Liver (tissue), 2 donors: ENCODE measurements around the gene RCOR2.

Experiments
- JUND ChIP-seq, 2 donors: IDR thresholded peaks; 2 replicates each; pipeline ENCODE4 v1.6.1; 2016; ENCODE audit warnings: antibody characterized with exemption in 2 of 2
- TF ChIP-seq, protein P1 (sequence below): IDR thresholded peaks from 2 replicates; pipeline ENCODE4 v1.6.1; 2016; ENCODE audit warnings: antibody characterized with exemption, mild to moderate bottlenecking
- donor health status: healthy.

DNA sequence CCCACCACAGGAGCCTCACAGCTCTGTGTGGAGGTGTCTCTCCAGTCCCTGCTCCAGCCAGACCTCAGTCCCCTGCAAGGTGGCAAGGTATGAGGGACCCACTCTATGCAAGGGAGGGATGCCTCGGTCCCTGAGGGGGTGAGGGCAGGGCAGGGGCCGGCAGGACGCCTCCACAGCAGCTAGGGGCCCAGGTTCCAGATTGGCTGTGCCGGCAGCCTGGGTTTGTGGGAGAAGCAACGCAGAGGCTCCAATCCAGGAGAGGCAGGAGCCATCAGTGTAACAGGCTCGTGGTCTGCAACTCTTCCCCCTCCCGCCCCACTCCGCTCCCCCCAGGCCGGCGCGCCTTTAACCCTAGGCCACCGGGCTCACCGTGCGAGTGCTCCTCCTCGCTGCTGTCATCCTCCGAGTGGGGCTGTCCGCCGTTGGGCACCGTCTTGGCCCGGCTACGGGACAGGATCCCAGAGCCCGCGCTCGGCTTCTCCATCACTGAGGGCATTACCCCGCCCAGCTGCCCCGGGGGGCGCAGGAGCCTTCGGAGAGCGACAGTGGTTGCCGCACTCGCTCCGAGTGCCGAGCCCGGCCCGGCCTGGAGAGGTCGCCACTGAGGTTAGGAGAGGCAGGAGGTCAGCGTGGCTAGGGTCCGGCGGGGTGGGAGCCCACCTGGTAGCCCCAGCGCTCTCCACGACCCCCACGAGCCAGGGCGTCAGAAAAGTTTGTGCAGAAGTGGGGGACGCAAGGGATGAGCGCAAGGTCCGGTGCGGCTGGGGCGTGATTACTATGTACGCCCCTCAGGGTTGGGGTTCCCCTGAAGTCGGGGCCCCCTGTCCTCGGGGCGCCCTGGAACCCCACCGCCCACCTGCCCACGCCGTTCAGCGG, 765 bp downstream of the RCOR2 start:
- TF ChIP-seq JUND (IDR thresholded peaks at IDR 0.05) = no peak
- TF ChIP-seq, protein P1, sequence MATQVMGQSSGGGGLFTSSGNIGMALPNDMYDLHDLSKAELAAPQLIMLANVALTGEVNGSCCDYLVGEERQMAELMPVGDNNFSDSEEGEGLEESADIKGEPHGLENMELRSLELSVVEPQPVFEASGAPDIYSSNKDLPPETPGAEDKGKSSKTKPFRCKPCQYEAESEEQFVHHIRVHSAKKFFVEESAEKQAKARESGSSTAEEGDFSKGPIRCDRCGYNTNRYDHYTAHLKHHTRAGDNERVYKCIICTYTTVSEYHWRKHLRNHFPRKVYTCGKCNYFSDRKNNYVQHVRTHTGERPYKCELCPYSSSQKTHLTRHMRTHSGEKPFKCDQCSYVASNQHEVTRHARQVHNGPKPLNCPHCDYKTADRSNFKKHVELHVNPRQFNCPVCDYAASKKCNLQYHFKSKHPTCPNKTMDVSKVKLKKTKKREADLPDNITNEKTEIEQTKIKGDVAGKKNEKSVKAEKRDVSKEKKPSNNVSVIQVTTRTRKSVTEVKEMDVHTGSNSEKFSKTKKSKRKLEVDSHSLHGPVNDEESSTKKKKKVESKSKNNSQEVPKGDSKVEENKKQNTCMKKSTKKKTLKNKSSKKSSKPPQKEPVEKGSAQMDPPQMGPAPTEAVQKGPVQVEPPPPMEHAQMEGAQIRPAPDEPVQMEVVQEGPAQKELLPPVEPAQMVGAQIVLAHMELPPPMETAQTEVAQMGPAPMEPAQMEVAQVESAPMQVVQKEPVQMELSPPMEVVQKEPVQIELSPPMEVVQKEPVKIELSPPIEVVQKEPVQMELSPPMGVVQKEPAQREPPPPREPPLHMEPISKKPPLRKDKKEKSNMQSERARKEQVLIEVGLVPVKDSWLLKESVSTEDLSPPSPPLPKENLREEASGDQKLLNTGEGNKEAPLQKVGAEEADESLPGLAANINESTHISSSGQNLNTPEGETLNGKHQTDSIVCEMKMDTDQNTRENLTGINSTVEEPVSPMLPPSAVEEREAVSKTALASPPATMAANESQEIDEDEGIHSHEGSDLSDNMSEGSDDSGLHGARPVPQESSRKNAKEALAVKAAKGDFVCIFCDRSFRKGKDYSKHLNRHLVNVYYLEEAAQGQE = no peak
